ENCODE data around the gene SLX4IP. TPM values are rescaled to one million over a fixed set of nuclear protein-coding genes. Genes with fewer than 3 reads are reported as not detected.

Gene SLX4IP
- total and polyA plus RNA-seq, 2 of the 13 experiments (the other 11 are each of a cell fraction or from before 2014, with no cell fraction given), result 3.6 to 7.3 TPM

- TF ChIP-seq ZBTB14 (CRISPR knock-in tag; IDR thresholded peaks at IDR 0.05), result no peak
- no peak; the same call in 1 of the 2 replicates for TF ChIP-seq ZNF775 (CRISPR knock-in tag; IDR thresholded peaks at IDR 0.05; ENCODE audit: borderline replicate concordance)
- TF ChIP-seq ZNF136 (CRISPR knock-in tag; IDR thresholded peaks at IDR 0.05; ENCODE audit: low read depth), result peak; percentile 81; the same call in 1 of the 2 replicates
- TF ChIP-seq ZNF124 (CRISPR knock-in tag; IDR thresholded peaks at IDR 0.05), result no peak
- peak; percentile 98 for TF ChIP-seq HOMEZ (CRISPR knock-in tag; IDR thresholded peaks at IDR 0.05; ENCODE audit: low read depth)
- peak; percentile 77 for TF ChIP-seq ZNF407 (CRISPR knock-in tag; IDR thresholded peaks at IDR 0.05; ENCODE audit: not compliant biosample characterization)
- no peak for TF ChIP-seq U2AF2 (IDR thresholded peaks at IDR 0.05; ENCODE audit: low read depth, low read length)
- TF ChIP-seq TMF1 (CRISPR knock-in tag; IDR thresholded peaks at IDR 0.05; ENCODE audit: low read depth), result no peak
- no peak for TF ChIP-seq PRPF4 (IDR thresholded peaks at IDR 0.05; ENCODE audit: low read depth, low read length, poor library complexity, severe bottlenecking)
- no peak; a peak in 1 of 4 replicates for TF ChIP-seq KLF16 (CRISPR knock-in tag; IDR thresholded peaks at IDR 0.05)
- TF ChIP-seq TRIM24 (CRISPR knock-in tag; IDR thresholded peaks at IDR 0.05), result peak; percentile 53; the same call in 1 of the 2 replicates
- TF ChIP-seq ZNF558 (CRISPR knock-in tag; IDR thresholded peaks at IDR 0.05; ENCODE audit: borderline replicate concordance), result no peak
- peak; percentile 63; the same call in 1 of the 2 replicates for TF ChIP-seq KDM5A (IDR thresholded peaks at IDR 0.05; ENCODE audit: borderline replicate concordance, low read length)
- TF ChIP-seq ZNF224 (CRISPR knock-in tag; IDR thresholded peaks at IDR 0.05), result peak; percentile 57; the same call in 1 of the 2 replicates
These were observed 131.1 kb downstream of the SLX4IP start (continued) for GRCh38 chr20:10565922-10566897.
